ENCODE measurements around the gene NFILZ.

The NFILZ gene

GRCh38 chr19:8592231-8593009 lies 38.0 kb upstream of the NFILZ start:
- peak; percentile 85 for DNase-seq (ENCODE audit: extremely low read depth, low read depth)
- TF ChIP-seq CTCF (IDR thresholded peaks at IDR 0.05; ENCODE audit: low read depth, low read length) = no peak

GRCh38 chr19:8593931-8594330 lies 36.5 kb upstream of the NFILZ start:
- peak; percentile 11; the same call in 1 of the 2 replicates for TF ChIP-seq CTCF (IDR thresholded peaks at IDR 0.05; ENCODE audit: low read depth, low read length)
- no peak for DNase-seq (ENCODE audit: extremely low read depth, low read depth)

GRCh38 chr19:8595651-8596050 lies 34.8 kb upstream of the NFILZ start:
- no peak for DNase-seq (ENCODE audit: extremely low read depth, low read depth)
- TF ChIP-seq CTCF (IDR thresholded peaks at IDR 0.05; ENCODE audit: low read depth, low read length) = no peak

GRCh38 chr19:8596168-8596567 lies 34.3 kb upstream of the NFILZ start:
- no peak for TF ChIP-seq CTCF (IDR thresholded peaks at IDR 0.05; ENCODE audit: low read depth, low read length)
- DNase-seq (ENCODE audit: extremely low read depth, low read depth) = no peak

- no peak for TF ChIP-seq CTCF (IDR thresholded peaks at IDR 0.05; ENCODE audit: low read depth, low read length)
- DNase-seq (ENCODE audit: extremely low read depth, low read depth) = no peak
Observed at GRCh38 chr19:8600064-8600463, 30.4 kb upstream of the NFILZ start.

- DNase-seq (ENCODE audit: extremely low read depth, low read depth) = no peak
- TF ChIP-seq CTCF (IDR thresholded peaks at IDR 0.05; ENCODE audit: low read depth, low read length) = no peak
Observed at GRCh38 chr19:8600816-8601215, 29.6 kb upstream of the NFILZ start.

- TF ChIP-seq CTCF (IDR thresholded peaks at IDR 0.05; ENCODE audit: low read depth, low read length) = no peak
- DNase-seq (ENCODE audit: extremely low read depth, low read depth) = no peak
Observed at GRCh38 chr19:8601796-8602195, 28.6 kb upstream of the NFILZ start.

All from AG09319 (cell line).